HL-60 (cell line): ENCODE data around the gene SLC12A8.

ENCODE experiments used
- DNase-seq, 2 experiments: peaks; one replicate each; pipeline ENCODE4 v3.0.0-alpha.2; 2010 to 2020; ENCODE audit warnings: low read depth in 1 of 2, low spot score in 1 of 2
- H3K27ac ChIP-seq: fragments of 250-450 bp; sonication (Bioruptor Pico); replicated peaks from 2 replicates; pipeline ENCODE4 v1.5.1; 2020; ENCODE audit warnings: mild to moderate bottlenecking, moderate library complexity
- H3K27me3 ChIP-seq: fragments of 250-450 bp; sonication (Bioruptor Pico); 2 replicates; pipeline ENCODE4 v1.5.1; 2021; ENCODE audit warnings: mild to moderate bottlenecking, moderate library complexity; ENCODE audit not compliant: insufficient read depth, poor library complexity, severe bottlenecking
- H3K4me3 ChIP-seq: replicated peaks from 2 replicates; pipeline ENCODE4 v1.5.1; 2011; ENCODE audit warnings: mild to moderate bottlenecking, control low read depth, low read length; ENCODE audit not compliant: insufficient read depth
- GABPA ChIP-seq: IDR thresholded peaks from 2 replicates; pipeline ENCODE4 v1.6.1; 2012; ENCODE audit warnings: low read depth
- POLR2AphosphoS5 ChIP-seq: IDR thresholded peaks from 2 replicates; pipeline ENCODE4 v1.6.1; 2012; ENCODE audit warnings: low read depth
- SPI1 ChIP-seq: IDR thresholded peaks from 2 replicates; pipeline ENCODE4 v1.6.1; 2012; ENCODE audit warnings: low read depth, mild to moderate bottlenecking, borderline replicate concordance
- TF ChIP-seq, protein P1 (sequence below): IDR thresholded peaks from one replicate; pipeline ENCODE4 v1.5.1; 2011; ENCODE audit warnings: low read length, control low read depth, inconsistent platforms; ENCODE audit not compliant: insufficient read depth
- TF ChIP-seq, protein P2 (sequence below): IDR thresholded peaks from 2 replicates; pipeline ENCODE4 v1.6.1; 2012; ENCODE audit warnings: low read depth; ENCODE audit not compliant: insufficient replicate concordance

SLC12A8 gene

GRCh38 chr3:125175295-125176078 is 37.1 kb downstream of the SLC12A8 start:
- H3K27me3 ChIP-seq = no peaks in the 10 kb centered on the region
- DNase-seq = no peak
- no peak for TF ChIP-seq SPI1
- TF ChIP-seq, protein P1, sequence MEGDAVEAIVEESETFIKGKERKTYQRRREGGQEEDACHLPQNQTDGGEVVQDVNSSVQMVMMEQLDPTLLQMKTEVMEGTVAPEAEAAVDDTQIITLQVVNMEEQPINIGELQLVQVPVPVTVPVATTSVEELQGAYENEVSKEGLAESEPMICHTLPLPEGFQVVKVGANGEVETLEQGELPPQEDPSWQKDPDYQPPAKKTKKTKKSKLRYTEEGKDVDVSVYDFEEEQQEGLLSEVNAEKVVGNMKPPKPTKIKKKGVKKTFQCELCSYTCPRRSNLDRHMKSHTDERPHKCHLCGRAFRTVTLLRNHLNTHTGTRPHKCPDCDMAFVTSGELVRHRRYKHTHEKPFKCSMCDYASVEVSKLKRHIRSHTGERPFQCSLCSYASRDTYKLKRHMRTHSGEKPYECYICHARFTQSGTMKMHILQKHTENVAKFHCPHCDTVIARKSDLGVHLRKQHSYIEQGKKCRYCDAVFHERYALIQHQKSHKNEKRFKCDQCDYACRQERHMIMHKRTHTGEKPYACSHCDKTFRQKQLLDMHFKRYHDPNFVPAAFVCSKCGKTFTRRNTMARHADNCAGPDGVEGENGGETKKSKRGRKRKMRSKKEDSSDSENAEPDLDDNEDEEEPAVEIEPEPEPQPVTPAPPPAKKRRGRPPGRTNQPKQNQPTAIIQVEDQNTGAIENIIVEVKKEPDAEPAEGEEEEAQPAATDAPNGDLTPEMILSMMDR = no peak
- no peak overlapping the region for H3K4me3 ChIP-seq
- H3K27ac ChIP-seq = no peak overlapping the region

- no peak for TF ChIP-seq POLR2AphosphoS5
- TF ChIP-seq, protein P2, sequence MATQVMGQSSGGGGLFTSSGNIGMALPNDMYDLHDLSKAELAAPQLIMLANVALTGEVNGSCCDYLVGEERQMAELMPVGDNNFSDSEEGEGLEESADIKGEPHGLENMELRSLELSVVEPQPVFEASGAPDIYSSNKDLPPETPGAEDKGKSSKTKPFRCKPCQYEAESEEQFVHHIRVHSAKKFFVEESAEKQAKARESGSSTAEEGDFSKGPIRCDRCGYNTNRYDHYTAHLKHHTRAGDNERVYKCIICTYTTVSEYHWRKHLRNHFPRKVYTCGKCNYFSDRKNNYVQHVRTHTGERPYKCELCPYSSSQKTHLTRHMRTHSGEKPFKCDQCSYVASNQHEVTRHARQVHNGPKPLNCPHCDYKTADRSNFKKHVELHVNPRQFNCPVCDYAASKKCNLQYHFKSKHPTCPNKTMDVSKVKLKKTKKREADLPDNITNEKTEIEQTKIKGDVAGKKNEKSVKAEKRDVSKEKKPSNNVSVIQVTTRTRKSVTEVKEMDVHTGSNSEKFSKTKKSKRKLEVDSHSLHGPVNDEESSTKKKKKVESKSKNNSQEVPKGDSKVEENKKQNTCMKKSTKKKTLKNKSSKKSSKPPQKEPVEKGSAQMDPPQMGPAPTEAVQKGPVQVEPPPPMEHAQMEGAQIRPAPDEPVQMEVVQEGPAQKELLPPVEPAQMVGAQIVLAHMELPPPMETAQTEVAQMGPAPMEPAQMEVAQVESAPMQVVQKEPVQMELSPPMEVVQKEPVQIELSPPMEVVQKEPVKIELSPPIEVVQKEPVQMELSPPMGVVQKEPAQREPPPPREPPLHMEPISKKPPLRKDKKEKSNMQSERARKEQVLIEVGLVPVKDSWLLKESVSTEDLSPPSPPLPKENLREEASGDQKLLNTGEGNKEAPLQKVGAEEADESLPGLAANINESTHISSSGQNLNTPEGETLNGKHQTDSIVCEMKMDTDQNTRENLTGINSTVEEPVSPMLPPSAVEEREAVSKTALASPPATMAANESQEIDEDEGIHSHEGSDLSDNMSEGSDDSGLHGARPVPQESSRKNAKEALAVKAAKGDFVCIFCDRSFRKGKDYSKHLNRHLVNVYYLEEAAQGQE = no peak
- no peak for TF ChIP-seq SPI1
- TF ChIP-seq, protein P1 = no peak
- TF ChIP-seq GABPA = no peak
- Histone ChIP-seq H3K27me3 (no peaks in the 10 kb centered on the region), H3K4me3 (no peak overlapping the region), H3K27ac (no peak overlapping the region)
- no peak for DNase-seq
Measured at GRCh38 chr3:125172346-125172745, 40.2 kb downstream of the SLC12A8 start.

GRCh38 chr3:125168711-125169393 is 43.7 kb downstream of the SLC12A8 start:
- no peak overlapping the region for H3K27ac ChIP-seq
- no peaks in the 10 kb centered on the region for H3K27me3 ChIP-seq
- TF ChIP-seq SPI1 = no peak
- H3K4me3 ChIP-seq = no peak overlapping the region
- DNase-seq = no peak

- DNase-seq = no peak
- Histone ChIP-seq H3K27ac (no peak overlapping the region), H3K4me3 (no peak overlapping the region), H3K27me3 (no peaks in the 10 kb centered on the region)
- TF ChIP-seq, protein P2 = no peak
- TF ChIP-seq, protein P1 = no peak
- TF ChIP-seq POLR2AphosphoS5 (no peak), GABPA (no peak), SPI1 (no peak)
Measured at GRCh38 chr3:125166599-125167136, 45.9 kb downstream of the SLC12A8 start.
